Measurements from ENCODE around the gene YARS1. TPM values are rescaled to one million over a fixed set of nuclear protein-coding genes. Genes with fewer than 3 reads are reported as not detected.
"Not testable (repeated sequence)": the region's sequence is repeated elsewhere in the genome, so short reads cannot be mapped to it uniquely, and the experiment has no call there.

Gene YARS1
- total RNA-seq, 2 experiments from 2014 or later: 259 to 309 TPM

GRCh38 chr1:32813941-32814739 is 3.0 kb downstream of the YARS1 start:
- peaks cover 66% of the 10 kb centered on the region for H3K36me3 Mint-ChIP-seq (ENCODE audit: low read depth)
- DNase-seq: no peak

GRCh38 chr1:32811917-32812316 is 5.2 kb downstream of the YARS1 start:
- Mint-ChIP-seq H3K27me3 (no peaks in the 10 kb centered on the region), H3K4me1 (peaks cover 50% of the 10 kb centered on the region), H3K27ac (no peak overlapping the region), H3K4me3 (no peak overlapping the region), H3K36me3 (ENCODE audit: low read depth) (peaks cover 82% of the 10 kb centered on the region), H3K9me3 (ENCODE audit: low read depth) (no peaks in the 10 kb centered on the region)
- intact Hi-C loops (cut with DNase I, micrococcal nuclease): loop anchor here in 1 of 2 experiments (10.0 kb wide), 1 partner anchor 1167 kb away; the partner anchor contains the start of gene PEF1
- POLR2A ChIA-PET: no interaction called here
- no peak for DNase-seq
- ATAC-seq: no peak
- CTCF ChIA-PET: interaction anchor here (1.0 to 1.1 kb wide), 2 partner anchors 37 to 39 kb away, joined by 3 to 5 read pairs; no protein-coding TSS in a partner anchor

More at GRCh38 chr1:32813941-32814739, 3.0 kb downstream of the YARS1 start:
- ChIA-PET CTCF (no interaction called here), POLR2A (no interaction called here)
- Mint-ChIP-seq H3K27ac (peak overlapping the region; percentile 30), H3K4me3 (peak overlapping the region; percentile 19), H3K4me1 (peaks cover 54% of the 10 kb centered on the region), H3K9me3 (ENCODE audit: low read depth) (no peaks in the 10 kb centered on the region), H3K27me3 (no peaks in the 10 kb centered on the region)
- intact Hi-C loops (cut with DNase I, micrococcal nuclease): loop anchor here in 1 of 2 experiments (10.0 kb wide), 1 partner anchor 1169 kb away; the partner anchor contains the start of gene PEF1
- no peak for ATAC-seq

GRCh38 chr1:32811265-32811664 is 5.9 kb downstream of the YARS1 start:
- ATAC-seq: no peak
- Mint-ChIP-seq H3K9me3 (ENCODE audit: low read depth) (no peaks in the 10 kb centered on the region), H3K36me3 (ENCODE audit: low read depth) (peaks cover 82% of the 10 kb centered on the region), H3K27me3 (no peaks in the 10 kb centered on the region), H3K27ac (no peak overlapping the region), H3K4me1 (peaks cover 50% of the 10 kb centered on the region), H3K4me3 (no peak overlapping the region)
- POLR2A ChIA-PET: interaction anchor here (0.7 kb wide), 1 partner anchor 99 kb away, joined by 3 read pairs; no protein-coding TSS in a partner anchor
- DNase-seq: no peak
- intact Hi-C loops (cut with DNase I, micrococcal nuclease): loop anchor here in 1 of 2 experiments (10.0 kb wide), 1 partner anchor 1166 kb away; the partner anchor contains the start of gene PEF1
- CTCF ChIA-PET: interaction anchor here (0.6 to 1.1 kb wide), 4 partner anchors 15 to 192 kb away, joined by 3 to 5 read pairs (median 3); no protein-coding TSS in a partner anchor

GRCh38 chr1:32810358-32810757 is 6.8 kb downstream of the YARS1 start:
- no peak overlapping the region for H3K4me3 Mint-ChIP-seq
- peaks cover 83% of the 10 kb centered on the region for H3K36me3 Mint-ChIP-seq (ENCODE audit: low read depth)
- H3K27ac Mint-ChIP-seq: no peak overlapping the region
- no peaks in the 10 kb centered on the region for H3K9me3 Mint-ChIP-seq (ENCODE audit: low read depth)
- no peak for DNase-seq
- intact Hi-C loops (cut with DNase I, micrococcal nuclease): loop anchor here in 1 of 2 experiments (10.0 kb wide), 1 partner anchor 1166 kb away; the partner anchor contains the start of gene PEF1
- H3K27me3 Mint-ChIP-seq: no peaks in the 10 kb centered on the region
- ChIA-PET POLR2A (no interaction called here), CTCF (no interaction called here)
- ATAC-seq: no peak
- peaks cover 45% of the 10 kb centered on the region for H3K4me1 Mint-ChIP-seq

GRCh38 chr1:32808580-32808979 is 8.6 kb downstream of the YARS1 start:
- H3K4me3 Mint-ChIP-seq: no peak overlapping the region
- ChIA-PET POLR2A (no interaction called here), CTCF (no interaction called here)
- H3K27me3 Mint-ChIP-seq: no peaks in the 10 kb centered on the region
- intact Hi-C loops (cut with DNase I, micrococcal nuclease): no loop called here
- peaks cover 28% of the 10 kb centered on the region for H3K4me1 Mint-ChIP-seq
- H3K27ac Mint-ChIP-seq: no peak overlapping the region
- no peaks in the 10 kb centered on the region for H3K9me3 Mint-ChIP-seq (ENCODE audit: low read depth)
- ATAC-seq (no peak), DNase-seq (no peak)
- peaks cover 76% of the 10 kb centered on the region for H3K36me3 Mint-ChIP-seq (ENCODE audit: low read depth)

- ATAC-seq: no peak
- POLR2A ChIA-PET: no interaction called here
- H3K36me3 Mint-ChIP-seq (ENCODE audit: low read depth): peaks cover 79% of the 10 kb centered on the region
- H3K4me3 Mint-ChIP-seq: no peak overlapping the region
- no peaks in the 10 kb centered on the region for H3K27me3 Mint-ChIP-seq
- intact Hi-C loops (cut with DNase I, micrococcal nuclease): no loop called here
- no peaks in the 10 kb centered on the region for H3K9me3 Mint-ChIP-seq (ENCODE audit: low read depth)
- no peak overlapping the region for H3K27ac Mint-ChIP-seq
- peaks cover 26% of the 10 kb centered on the region for H3K4me1 Mint-ChIP-seq
- no peak for DNase-seq
- CTCF ChIA-PET: interaction anchor here (0.6 kb wide), 1 partner anchor 1133 kb away, joined by 3 read pairs; no protein-coding TSS in a partner anchor
These were observed 10.1 kb downstream of the YARS1 start for GRCh38 chr1:32806910-32807523.

- Mint-ChIP-seq H3K4me3 (no peak overlapping the region), H3K36me3 (ENCODE audit: low read depth) (peaks cover 76% of the 10 kb centered on the region), H3K9me3 (ENCODE audit: low read depth) (no peaks in the 10 kb centered on the region), H3K4me1 (peaks cover 27% of the 10 kb centered on the region), H3K27ac (no peak overlapping the region), H3K27me3 (no peaks in the 10 kb centered on the region)
- CTCF ChIA-PET: interaction anchor here (0.6 kb wide), 1 partner anchor 1132 kb away, joined by 3 read pairs; no protein-coding TSS in a partner anchor
- intact Hi-C loops (cut with DNase I, micrococcal nuclease): no loop called here
- POLR2A ChIA-PET: interaction anchor here (0.7 kb wide), 1 partner anchor 37 kb away, joined by 7 read pairs; no protein-coding TSS in a partner anchor
- DNase-seq (no peak), ATAC-seq (no peak)
These were observed 10.9 kb downstream of the YARS1 start for GRCh38 chr1:32806290-32806689.

- H3K4me3 Mint-ChIP-seq; intact Hi-C loops (cut with DNase I, micrococcal nuclease): not testable (repeated sequence)
These were observed 12.7 kb downstream of the YARS1 start for GRCh38 chr1:32804460-32804859.

GRCh38 chr1:32801096-32801715 is 16.0 kb downstream of the YARS1 start:
- Mint-ChIP-seq H3K27me3 (no peaks in the 10 kb centered on the region), H3K4me1 (peaks cover 56% of the 10 kb centered on the region), H3K27ac (peak overlapping the region; percentile 69), H3K36me3 (ENCODE audit: low read depth) (peaks cover 65% of the 10 kb centered on the region), H3K4me3 (peak overlapping the region; percentile 49), H3K9me3 (ENCODE audit: low read depth) (no peaks in the 10 kb centered on the region)
- ATAC-seq: peak; percentile 63
- intact Hi-C loops (cut with DNase I, micrococcal nuclease): loop anchor here (1.0 kb wide), 2 partner anchors 16 to 151 kb away; partner anchors contain the start of genes S100PBP (in 2 of the 2), YARS1 (in 2 of the 2) and ZBTB8OS (in 1 of the 2)
- CTCF ChIA-PET: no interaction called here
- POLR2A ChIA-PET: no interaction called here
- DNase-seq: peak; percentile 59

More at GRCh38 chr1:32804460-32804859, 12.7 kb downstream of the YARS1 start:
- H3K9me3 Mint-ChIP-seq (ENCODE audit: low read depth); H3K27me3 Mint-ChIP-seq; ATAC-seq; DNase-seq; CTCF ChIA-PET; POLR2A ChIA-PET; H3K27ac Mint-ChIP-seq: not testable (repeated sequence)
- Mint-ChIP-seq H3K36me3 (ENCODE audit: low read depth) (peaks cover 68% of the 10 kb centered on the region), H3K4me1 (peaks cover 38% of the 10 kb centered on the region)

- Mint-ChIP-seq H3K4me3 (peak overlapping the region; percentile 26), H3K36me3 (ENCODE audit: low read depth) (peaks cover 57% of the 10 kb centered on the region), H3K9me3 (ENCODE audit: low read depth) (no peaks in the 10 kb centered on the region), H3K27ac (peak overlapping the region; percentile 91), H3K27me3 (no peaks in the 10 kb centered on the region), H3K4me1 (peaks cover 57% of the 10 kb centered on the region)
- ChIA-PET CTCF (interaction anchor here (0.7 to 1.8 kb wide), 3 partner anchors 25 to 135 kb away, joined by 4 read pairs; no protein-coding TSS in a partner anchor), POLR2A (interaction anchor here (0.5 to 0.8 kb wide), 4 partner anchors 18 to 278 kb away, joined by 4 to 11 read pairs (median 6); partner anchors contain the start of gene YARS1)
- DNase-seq (peak; percentile 27), ATAC-seq (peak; percentile 83)
- intact Hi-C loops (cut with DNase I, micrococcal nuclease): loop anchor here (1.0 to 5.0 kb wide), 6 partner anchors 38 to 542 kb away; partner anchors contain the start of genes RBBP4 (in 1 of the 2) and RNF19B (in 1 of the 2)
These were observed 18.3 kb downstream of the YARS1 start for GRCh38 chr1:32798679-32799416.

Measured in activated CD4-positive, alpha-beta T cell treated with anti-CD3 and anti-CD28 coated beads for 36 hours (primary cell).